ENCODE data around the gene GPR18. TPM values are rescaled to one million over a fixed set of nuclear protein-coding genes. Genes with fewer than 3 reads are reported as not detected.

Gene GPR18
- polyA plus RNA-seq, 1 donor (not counting 4 experiments of a cell fraction or from before 2014, with no cell fraction given): not detected

DNA sequence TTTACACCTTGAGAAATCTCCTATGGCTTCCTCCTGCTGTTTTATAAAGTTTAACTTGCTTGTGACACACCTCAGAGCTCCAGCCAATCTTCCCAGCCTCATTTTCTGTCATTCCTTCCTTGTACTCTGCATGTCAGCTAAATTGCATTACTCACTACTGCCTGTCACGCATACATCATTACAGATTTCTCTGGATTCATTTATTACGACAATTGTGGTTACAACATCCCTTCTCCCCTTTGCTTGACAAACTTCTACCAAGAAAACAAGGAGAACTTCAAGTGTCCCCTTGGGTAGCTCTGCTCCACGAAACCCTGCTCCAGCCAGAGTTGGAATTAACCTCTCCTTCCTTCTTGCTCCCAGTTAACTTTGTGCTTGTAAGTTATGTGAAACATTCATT lies 22.0 kb upstream of the GPR18 start:
- Histone ChIP-seq H3K9me1 (ENCODE audit: control insufficient read depth, extremely low read depth, insufficient read depth, low read length) (no peaks in the 10 kb centered on the region), H3K36me3 (ENCODE audit: control insufficient read depth in 2 of 2, extremely low read depth in 1 of 2, insufficient read depth in 2 of 2, low read length in 2 of 2) (peaks cover 0 to 8% of the 10 kb centered on the region in 2 experiments), H3K4me1 (ENCODE audit: control insufficient read depth, extremely low read depth, insufficient read depth, low read length) (no peaks in the 10 kb centered on the region), H2AFZ (ENCODE audit: control insufficient read depth, low read length) (no peak overlapping the region), H3K79me2 (ENCODE audit: control insufficient read depth, insufficient read depth, low read length) (no peaks in the 10 kb centered on the region), H3K4me2 (ENCODE audit: control insufficient read depth, extremely low read depth, insufficient read depth, low read depth, low read length) (no peak overlapping the region), H3K9me3 (ENCODE audit: control insufficient read depth, low read depth, low read length) (no peaks in the 10 kb centered on the region), H3K9ac (ENCODE audit: control insufficient read depth, extremely low read depth, insufficient read depth, low read length) (no peak overlapping the region), H3K4me3 (ENCODE audit: control insufficient read depth in 2 of 3, extremely low read depth in 1 of 3, insufficient read depth in 2 of 3, low read depth in 1 of 3, low read length in 3 of 3) (no peak overlapping the region), H3K27ac (ENCODE audit: control insufficient read depth, insufficient read depth, low read length) (no peak overlapping the region), H3K27me3 (ENCODE audit: control insufficient read depth, extremely low read depth, insufficient read depth, low read length) (no peaks in the 10 kb centered on the region), H4K20me1 (ENCODE audit: control insufficient read depth, extremely low read depth, insufficient read depth, low read length) (no peaks in the 10 kb centered on the region)
- dilution Hi-C loops (cut with MboI; ENCODE audit: extremely low pct_ligation_motif_present, low sequenced_read_pairs): no loop called here
- FAIRE-seq (no peak), DNase-seq (ENCODE audit: low read depth, low spot score) (no peak)
- TF ChIP-seq CTCF (optimal IDR thresholded peaks at IDR 0.05 in 1 of 3, IDR thresholded peaks at IDR 0.05 in 1 of 3, conservative IDR thresholded peaks at IDR 0.05 in 1 of 3; ENCODE audit: extremely low read depth in 1 of 3, insufficient read depth in 2 of 3, low read length in 3 of 3): no peak
- no peak for TF ChIP-seq EZH2 (IDR thresholded peaks at IDR 0.05; ENCODE audit: low read length)

- H3K4me3 ChIP-seq (ENCODE audit: control insufficient read depth in 2 of 3, extremely low read depth in 1 of 3, insufficient read depth in 2 of 3, low read depth in 1 of 3, low read length in 3 of 3): no peak overlapping the region
- dilution Hi-C loops (cut with MboI; ENCODE audit: extremely low pct_ligation_motif_present, low sequenced_read_pairs): no loop called here
These were observed 21.5 kb upstream of the GPR18 start for GRCh38 chr13:99279637-99280036.

More at GRCh38 chr13:99279637-99280036, 21.5 kb upstream of the GPR18 start:
- no peaks in the 10 kb centered on the region for H3K79me2 ChIP-seq (ENCODE audit: control insufficient read depth, insufficient read depth, low read length)
- no peak overlapping the region for H3K4me2 ChIP-seq (ENCODE audit: control insufficient read depth, extremely low read depth, insufficient read depth, low read depth, low read length)
- DNase-seq (ENCODE audit: low read depth, low spot score): no peak
- no peak for FAIRE-seq
- no peaks in the 10 kb centered on the region for H3K9me3 ChIP-seq (ENCODE audit: control insufficient read depth, low read depth, low read length)
- no peaks in the 10 kb centered on the region for H3K27me3 ChIP-seq (ENCODE audit: control insufficient read depth, extremely low read depth, insufficient read depth, low read length)
- no peak overlapping the region for H2AFZ ChIP-seq (ENCODE audit: control insufficient read depth, low read length)
- no peaks in the 10 kb centered on the region for H3K4me1 ChIP-seq (ENCODE audit: control insufficient read depth, extremely low read depth, insufficient read depth, low read length)
- peaks cover 0 to 8% of the 10 kb centered on the region in 2 experiments for H3K36me3 ChIP-seq (ENCODE audit: control insufficient read depth in 2 of 2, extremely low read depth in 1 of 2, insufficient read depth in 2 of 2, low read length in 2 of 2)
- no peak overlapping the region for H3K27ac ChIP-seq (ENCODE audit: control insufficient read depth, insufficient read depth, low read length)
- no peaks in the 10 kb centered on the region for H4K20me1 ChIP-seq (ENCODE audit: control insufficient read depth, extremely low read depth, insufficient read depth, low read length)
- H3K9ac ChIP-seq (ENCODE audit: control insufficient read depth, extremely low read depth, insufficient read depth, low read length): no peak overlapping the region
- H3K9me1 ChIP-seq (ENCODE audit: control insufficient read depth, extremely low read depth, insufficient read depth, low read length): no peaks in the 10 kb centered on the region
- no peak for TF ChIP-seq EZH2 (IDR thresholded peaks at IDR 0.05; ENCODE audit: low read length)
- no peak for TF ChIP-seq CTCF (optimal IDR thresholded peaks at IDR 0.05 in 1 of 3, IDR thresholded peaks at IDR 0.05 in 1 of 3, conservative IDR thresholded peaks at IDR 0.05 in 1 of 3; ENCODE audit: extremely low read depth in 1 of 3, insufficient read depth in 2 of 3, low read length in 3 of 3)

Data from keratinocyte (primary cell).